ENCODE data around the gene TOB1.

Gene TOB1

GRCh38 chr17:50837980-50838954 is 27.9 kb downstream of the TOB1 start:
- no peak for DNase-seq (ENCODE audit: low read depth, low spot score)
- Histone ChIP-seq H3K9ac (ENCODE audit: insufficient read length, low read depth) (no peak overlapping the region), H3K9me3 (ENCODE audit: insufficient read depth, low read length) (no peaks in the 10 kb centered on the region), H3K36me3 (ENCODE audit: insufficient read depth, insufficient read length, low read length) (no peaks in the 10 kb centered on the region), H3K4me1 (ENCODE audit: insufficient read depth, insufficient read length) (peaks cover 10% of the 10 kb centered on the region), H3K4me3 (ENCODE audit: insufficient read length, low read depth) (no peak overlapping the region), H3K27me3 (ENCODE audit: insufficient read depth, insufficient read length) (no peaks in the 10 kb centered on the region)
- no peak for TF ChIP-seq ZNF274 (IDR thresholded peaks at IDR 0.05; ENCODE audit: low read depth, low read length)
- TF ChIP-seq YY1 (IDR thresholded peaks at IDR 0.05; ENCODE audit: insufficient read depth, insufficient read length) = no peak
- TF ChIP-seq SUZ12 (IDR thresholded peaks at IDR 0.05; ENCODE audit: extremely low read depth, insufficient read depth, insufficient read length) = no peak

DNA sequence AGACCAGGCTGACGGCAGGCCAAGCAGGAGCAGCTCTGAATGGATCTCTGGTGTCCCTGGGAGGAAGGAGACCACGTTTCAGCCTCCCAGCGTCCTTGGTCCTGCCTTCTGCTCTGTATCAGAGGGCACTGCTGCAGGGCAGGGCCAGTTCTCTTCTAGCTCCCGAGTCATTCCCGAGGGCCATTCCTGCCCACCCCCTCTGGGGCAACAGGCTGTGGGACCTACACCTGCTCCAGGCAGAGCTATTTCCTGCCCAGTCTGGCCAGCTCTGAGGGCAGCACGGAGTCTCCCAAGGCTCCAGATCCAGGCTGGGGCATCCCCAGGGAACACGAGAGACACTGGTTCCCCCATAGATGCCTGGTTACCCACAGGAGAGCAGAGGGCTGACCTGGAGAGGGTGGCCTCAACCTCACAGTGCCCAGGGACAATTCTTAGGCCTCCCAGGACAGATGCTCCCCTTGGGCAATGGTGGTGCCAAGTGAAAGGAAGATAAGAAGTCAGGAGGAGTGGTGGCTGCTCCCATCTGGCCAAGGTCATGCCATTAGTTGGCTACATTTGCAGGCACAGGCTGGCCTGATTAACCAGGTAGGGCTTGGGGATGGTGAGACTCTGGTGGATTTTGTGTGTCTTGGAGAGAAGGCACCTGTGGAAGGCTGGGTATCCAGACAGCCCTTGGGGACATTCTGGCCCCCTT is 28.7 kb downstream of the TOB1 start:
- H3K4me1 ChIP-seq (ENCODE audit: insufficient read depth, insufficient read length) = peaks cover 17% of the 10 kb centered on the region
- H3K36me3 ChIP-seq (ENCODE audit: insufficient read depth, insufficient read length, low read length) = no peaks in the 10 kb centered on the region
- no peaks in the 10 kb centered on the region for H3K27me3 ChIP-seq (ENCODE audit: insufficient read depth, insufficient read length)
- H3K4me3 ChIP-seq (ENCODE audit: insufficient read length, low read depth) = no peak overlapping the region
- TF ChIP-seq SUZ12 (IDR thresholded peaks at IDR 0.05; ENCODE audit: extremely low read depth, insufficient read depth, insufficient read length) (no peak), ZNF274 (IDR thresholded peaks at IDR 0.05; ENCODE audit: low read depth, low read length) (no peak), YY1 (IDR thresholded peaks at IDR 0.05; ENCODE audit: insufficient read depth, insufficient read length) (no peak)
- no peak overlapping the region for H3K9ac ChIP-seq (ENCODE audit: insufficient read length, low read depth)
- no peaks in the 10 kb centered on the region for H3K9me3 ChIP-seq (ENCODE audit: insufficient read depth, low read length)
- DNase-seq (ENCODE audit: low read depth, low spot score) = no peak

DNA sequence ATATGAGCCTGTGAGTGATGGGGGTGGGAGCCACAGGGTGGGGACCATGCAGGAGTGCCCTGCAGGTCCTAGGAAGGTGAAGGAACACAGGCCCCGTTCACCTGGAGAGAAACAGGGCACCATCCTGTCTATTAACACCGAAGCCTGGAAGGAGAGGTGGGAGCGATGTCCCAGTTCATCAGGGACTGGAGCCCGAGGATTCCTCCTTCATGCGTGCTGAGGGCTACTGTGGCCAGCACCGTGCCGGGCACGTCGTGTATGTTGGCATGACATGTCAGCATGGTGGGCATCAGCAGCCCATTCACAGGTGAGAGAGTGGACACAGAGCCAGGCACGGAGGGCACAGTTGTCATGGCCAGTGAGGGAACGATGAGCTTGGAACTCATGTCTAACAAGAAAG is 29.3 kb downstream of the TOB1 start:
- Histone ChIP-seq H3K9ac (ENCODE audit: insufficient read length, low read depth) (no peak overlapping the region), H3K4me3 (ENCODE audit: insufficient read length, low read depth) (no peak overlapping the region), H3K36me3 (ENCODE audit: insufficient read depth, insufficient read length, low read length) (no peaks in the 10 kb centered on the region), H3K9me3 (ENCODE audit: insufficient read depth, low read length) (no peaks in the 10 kb centered on the region), H3K27me3 (ENCODE audit: insufficient read depth, insufficient read length) (no peaks in the 10 kb centered on the region), H3K4me1 (ENCODE audit: insufficient read depth, insufficient read length) (peaks cover 22% of the 10 kb centered on the region)
- DNase-seq (ENCODE audit: low read depth, low spot score) = no peak
- TF ChIP-seq ZNF274 (IDR thresholded peaks at IDR 0.05; ENCODE audit: low read depth, low read length) (no peak), YY1 (IDR thresholded peaks at IDR 0.05; ENCODE audit: insufficient read depth, insufficient read length) (no peak), SUZ12 (IDR thresholded peaks at IDR 0.05; ENCODE audit: extremely low read depth, insufficient read depth, insufficient read length) (no peak)

DNA sequence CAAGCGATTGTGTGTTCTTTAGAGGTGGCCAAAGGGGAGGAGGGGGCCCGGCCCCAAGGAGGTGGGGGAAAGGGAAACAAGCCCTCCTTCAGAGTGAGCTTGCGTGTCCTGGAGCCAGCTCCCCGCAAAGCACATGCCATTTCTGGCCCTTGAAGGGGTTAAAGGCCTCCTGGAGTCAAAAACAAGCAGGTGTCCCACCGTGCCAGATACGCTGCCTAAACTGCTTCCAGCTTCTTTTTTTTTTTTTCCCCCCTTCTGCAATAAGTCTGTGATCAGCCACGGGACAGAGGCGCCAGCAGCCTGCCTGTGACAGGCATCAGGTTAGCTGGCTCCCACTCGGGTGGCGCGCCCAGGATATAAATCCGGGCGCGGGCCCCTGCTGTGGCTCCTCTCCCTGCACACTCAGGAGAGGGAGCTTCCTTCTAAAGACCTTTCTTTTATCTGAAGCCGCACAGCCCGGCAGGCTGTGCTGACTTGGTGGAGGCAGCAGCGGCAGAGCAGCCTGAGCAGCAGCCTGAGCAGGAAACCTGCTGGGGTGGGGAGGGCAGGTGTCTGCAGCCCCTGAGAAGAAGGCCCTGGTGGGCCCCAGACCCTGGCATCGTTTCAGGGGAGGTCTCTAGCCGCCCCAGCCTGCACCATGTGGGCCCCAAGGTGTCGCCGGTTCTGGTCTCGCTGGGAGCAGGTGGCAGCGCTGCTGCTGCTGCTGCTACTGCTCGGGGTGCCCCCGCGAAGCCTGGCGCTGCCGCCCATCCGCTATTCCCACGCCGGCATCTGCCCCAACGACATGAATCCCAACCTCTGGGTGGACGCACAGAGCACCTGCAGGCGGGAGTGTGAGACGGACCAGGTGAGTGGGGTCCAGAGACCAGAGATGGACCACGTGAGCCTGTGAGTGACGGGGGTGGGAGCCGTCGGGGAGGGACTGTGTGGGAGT is 30.6 kb downstream of the TOB1 start, which contains the start of gene WFIKKN2:
Gene WFIKKN2 (plus strand): TSS at position 286 of the 934 bp plus-strand sequence. CDS start 352 bp downstream, at position 638.
- Histone ChIP-seq H3K9ac (ENCODE audit: insufficient read length, low read depth) (peak within 1 kb of the TSS; percentile 42), H3K27me3 (ENCODE audit: insufficient read depth, insufficient read length) (no peaks in the 10 kb centered on the region), H3K4me1 (ENCODE audit: insufficient read depth, insufficient read length) (peaks cover 32% of the 10 kb centered on the region), H3K36me3 (ENCODE audit: insufficient read depth, insufficient read length, low read length) (no peaks in the 10 kb centered on the region), H3K9me3 (ENCODE audit: insufficient read depth, low read length) (no peaks in the 10 kb centered on the region), H3K4me3 (ENCODE audit: insufficient read length, low read depth) (no peak within 1 kb of the TSS)
- no peak for DNase-seq (ENCODE audit: low read depth, low spot score)
- no peak for TF ChIP-seq SUZ12 (IDR thresholded peaks at IDR 0.05; ENCODE audit: extremely low read depth, insufficient read depth, insufficient read length)

GRCh38 chr17:50834429-50835300 is 31.5 kb downstream of the TOB1 start:
- Histone ChIP-seq H3K4me1 (ENCODE audit: insufficient read depth, insufficient read length) (peaks cover 32% of the 10 kb centered on the region), H3K4me3 (ENCODE audit: insufficient read length, low read depth) (no peak overlapping the region), H3K9me3 (ENCODE audit: insufficient read depth, low read length) (no peaks in the 10 kb centered on the region), H3K36me3 (ENCODE audit: insufficient read depth, insufficient read length, low read length) (no peaks in the 10 kb centered on the region), H3K9ac (ENCODE audit: insufficient read length, low read depth) (peak overlapping the region; percentile 42), H3K27me3 (ENCODE audit: insufficient read depth, insufficient read length) (no peaks in the 10 kb centered on the region)
- TF ChIP-seq YY1 (IDR thresholded peaks at IDR 0.05; ENCODE audit: insufficient read depth, insufficient read length) (no peak), ZNF274 (IDR thresholded peaks at IDR 0.05; ENCODE audit: low read depth, low read length) (no peak), SUZ12 (IDR thresholded peaks at IDR 0.05; ENCODE audit: extremely low read depth, insufficient read depth, insufficient read length) (no peak)
- no peak for DNase-seq (ENCODE audit: low read depth, low spot score)

All from NT2/D1 (cell line).